ENCODE data around the gene CHD1L. TPM values are rescaled to one million over a fixed set of nuclear protein-coding genes. Genes with fewer than 3 reads are reported as not detected.

The CHD1L gene
- polyA plus RNA-seq, 1 donor (not counting 4 experiments of a cell fraction or from before 2014, with no cell fraction given), result 49.2 TPM

- H3K36me3 ChIP-seq (ENCODE audit: control insufficient read depth in 2 of 2, extremely low read depth in 1 of 2, insufficient read depth in 2 of 2, low read length in 2 of 2), result no peaks in the 10 kb centered on the region
- H3K9me3 ChIP-seq (ENCODE audit: control insufficient read depth, low read depth, low read length), result no peaks in the 10 kb centered on the region
- dilution Hi-C loops (cut with MboI; ENCODE audit: extremely low pct_ligation_motif_present, low sequenced_read_pairs), result no loop called here
- H3K27ac ChIP-seq (ENCODE audit: control insufficient read depth, insufficient read depth, low read length), result no peak overlapping the region
- no peaks in the 10 kb centered on the region for H3K9me1 ChIP-seq (ENCODE audit: control insufficient read depth, extremely low read depth, insufficient read depth, low read length)
- H3K9ac ChIP-seq (ENCODE audit: control insufficient read depth, extremely low read depth, insufficient read depth, low read length), result no peak overlapping the region
- H3K4me2 ChIP-seq (ENCODE audit: control insufficient read depth, extremely low read depth, insufficient read depth, low read depth, low read length), result no peak overlapping the region
- no peak overlapping the region for H2AFZ ChIP-seq (ENCODE audit: control insufficient read depth, low read length)
- DNase-seq (ENCODE audit: low read depth, low spot score) (no peak), FAIRE-seq (no peak)
- no peak for TF ChIP-seq CTCF (optimal IDR thresholded peaks at IDR 0.05 in 1 of 3, IDR thresholded peaks at IDR 0.05 in 1 of 3, conservative IDR thresholded peaks at IDR 0.05 in 1 of 3; ENCODE audit: extremely low read depth in 1 of 3, insufficient read depth in 2 of 3, low read length in 3 of 3)
- no peak for TF ChIP-seq EZH2 (IDR thresholded peaks at IDR 0.05; ENCODE audit: low read length)
- no peaks in the 10 kb centered on the region for H3K27me3 ChIP-seq (ENCODE audit: control insufficient read depth, extremely low read depth, insufficient read depth, low read length)
- no peaks in the 10 kb centered on the region for H4K20me1 ChIP-seq (ENCODE audit: control insufficient read depth, extremely low read depth, insufficient read depth, low read length)
- no peaks in the 10 kb centered on the region for H3K79me2 ChIP-seq (ENCODE audit: control insufficient read depth, insufficient read depth, low read length)
- no peak overlapping the region for H3K4me3 ChIP-seq (ENCODE audit: control insufficient read depth in 2 of 3, extremely low read depth in 1 of 3, insufficient read depth in 2 of 3, low read depth in 1 of 3, low read length in 3 of 3)
- H3K4me1 ChIP-seq (ENCODE audit: control insufficient read depth, extremely low read depth, insufficient read depth, low read length), result peaks cover 8% of the 10 kb centered on the region
Measured at GRCh38 chr1:147236959-147237791, 5.3 kb upstream of the CHD1L start.

GRCh38 chr1:147238053-147238902 lies 4.2 kb upstream of the CHD1L start:
- no peak for FAIRE-seq
- peaks cover 10% of the 10 kb centered on the region for H3K4me1 ChIP-seq (ENCODE audit: control insufficient read depth, extremely low read depth, insufficient read depth, low read length)
- no peak for TF ChIP-seq EZH2 (IDR thresholded peaks at IDR 0.05; ENCODE audit: low read length)
- TF ChIP-seq CTCF (optimal IDR thresholded peaks at IDR 0.05 in 1 of 3, IDR thresholded peaks at IDR 0.05 in 1 of 3, conservative IDR thresholded peaks at IDR 0.05 in 1 of 3; ENCODE audit: extremely low read depth in 1 of 3, insufficient read depth in 2 of 3, low read length in 3 of 3), result no peak
- H3K79me2 ChIP-seq (ENCODE audit: control insufficient read depth, insufficient read depth, low read length), result peaks cover 5% of the 10 kb centered on the region
- H3K27me3 ChIP-seq (ENCODE audit: control insufficient read depth, extremely low read depth, insufficient read depth, low read length), result no peaks in the 10 kb centered on the region
- no peak for DNase-seq (ENCODE audit: low read depth, low spot score)
- no peaks in the 10 kb centered on the region for H3K36me3 ChIP-seq (ENCODE audit: control insufficient read depth in 2 of 2, extremely low read depth in 1 of 2, insufficient read depth in 2 of 2, low read length in 2 of 2)
- H2AFZ ChIP-seq (ENCODE audit: control insufficient read depth, low read length), result no peak overlapping the region
- H3K9me1 ChIP-seq (ENCODE audit: control insufficient read depth, extremely low read depth, insufficient read depth, low read length), result no peaks in the 10 kb centered on the region
- H3K9ac ChIP-seq (ENCODE audit: control insufficient read depth, extremely low read depth, insufficient read depth, low read length), result no peak overlapping the region
- H4K20me1 ChIP-seq (ENCODE audit: control insufficient read depth, extremely low read depth, insufficient read depth, low read length), result no peaks in the 10 kb centered on the region
- dilution Hi-C loops (cut with MboI; ENCODE audit: extremely low pct_ligation_motif_present, low sequenced_read_pairs), result no loop called here
- H3K9me3 ChIP-seq (ENCODE audit: control insufficient read depth, low read depth, low read length), result no peaks in the 10 kb centered on the region
- H3K4me2 ChIP-seq (ENCODE audit: control insufficient read depth, extremely low read depth, insufficient read depth, low read depth, low read length), result no peak overlapping the region
- no peak overlapping the region for H3K4me3 ChIP-seq (ENCODE audit: control insufficient read depth in 2 of 3, extremely low read depth in 1 of 3, insufficient read depth in 2 of 3, low read depth in 1 of 3, low read length in 3 of 3)
- H3K27ac ChIP-seq (ENCODE audit: control insufficient read depth, insufficient read depth, low read length), result no peak overlapping the region
